ENCODE measurements around the gene PTTG1IP. TPM values are rescaled to one million over a fixed set of nuclear protein-coding genes. Genes with fewer than 3 reads are reported as not detected.
A peak's percentile ranks its signal among the peaks of the same experiment; 100 is the strongest.

The PTTG1IP gene
- total and polyA plus RNA-seq, 2 experiments from 2014 or later: 676 to 814 TPM

- in situ Hi-C loops (cut with MboI): no loop called here
- no peak for DNase-seq
- H3K27ac ChIP-seq: no peak overlapping the region
- H3F3A ChIP-seq (ENCODE audit: insufficient read depth): no peaks in the 10 kb centered on the region
- H3K4me1 ChIP-seq (ENCODE audit: insufficient read depth): no peaks in the 10 kb centered on the region
- H3K4me2 ChIP-seq (ENCODE audit: unreplicated experiment): no peak overlapping the region
- H3K27me3 ChIP-seq (replicated peaks; ENCODE audit: insufficient read depth): 0 out of 2 replicates have a peak, but pooled peaks cover 3% of the 10 kb centered on the region
- H4K20me1 ChIP-seq (ENCODE audit: insufficient read depth): no peaks in the 10 kb centered on the region
- H3K9me3 ChIP-seq (ENCODE audit: low read depth): no peaks in the 10 kb centered on the region
- no peaks in the 10 kb centered on the region for H3K9me2 ChIP-seq (ENCODE audit: insufficient read depth)
- no peaks in the 10 kb centered on the region for H3K79me2 ChIP-seq (ENCODE audit: insufficient read depth)
- TF ChIP-seq EZH2 (IDR thresholded peaks at IDR 0.05; ENCODE audit: insufficient read depth, poor library complexity, severe bottlenecking): no peak
- no peak for TF ChIP-seq EZH2phosphoT487 (IDR thresholded peaks at IDR 0.05; ENCODE audit: insufficient read depth, low read depth)
- WGBS, 2 experiments (ENCODE audit: low coverage in 1 of 2, low lambda C conversion rate in 2 of 2, missing lambda C conversion rate in 2 of 2): 21 to 25% methylated on average over 2 of the region's 2 CpGs
- no peak overlapping the region for H3K9ac ChIP-seq
- no peak overlapping the region for H3K4me3 ChIP-seq
- no peaks in the 10 kb centered on the region for H3K36me3 ChIP-seq (ENCODE audit: low read depth)
- no peak overlapping the region for H2AFZ ChIP-seq
Observed at GRCh38 chr21:44829507-44830092, 43.9 kb downstream of the PTTG1IP start.

DNA sequence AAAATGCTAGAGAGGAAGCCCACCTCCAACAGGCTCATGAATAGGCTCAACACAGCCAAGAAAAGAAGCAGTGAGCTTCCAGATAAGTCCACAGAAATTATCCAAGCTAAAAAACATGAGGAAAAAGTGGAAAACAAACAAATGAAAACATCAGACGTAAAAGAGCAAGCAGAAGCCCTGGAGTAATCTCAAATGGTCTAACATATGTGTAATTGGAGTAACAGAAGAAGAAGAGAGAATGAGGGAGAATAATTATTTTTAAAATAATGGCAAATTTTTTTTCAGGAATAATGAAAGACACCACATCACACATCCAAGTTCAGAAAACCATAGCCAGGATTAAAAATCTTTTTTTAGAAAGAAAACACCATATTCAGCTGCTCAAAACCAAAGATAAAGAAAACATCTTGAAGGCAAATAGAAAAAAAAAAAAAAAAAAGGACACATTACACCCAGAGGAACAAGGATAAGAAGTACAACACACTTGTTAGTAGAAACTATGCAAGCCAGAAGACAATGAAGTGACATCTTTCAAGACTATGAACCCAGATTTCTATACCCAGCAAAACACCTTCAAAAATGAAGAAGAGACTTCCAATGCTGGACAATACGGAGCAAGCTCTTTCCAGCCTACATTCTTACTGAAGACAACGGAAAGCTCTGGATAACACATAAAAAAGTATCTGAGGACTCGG is 45.0 kb downstream of the PTTG1IP start:
- Histone ChIP-seq H2AFZ (no peak overlapping the region), H3K4me2 (ENCODE audit: unreplicated experiment) (no peak overlapping the region), H3K4me3 (no peak overlapping the region), H3K27me3 (replicated peaks; ENCODE audit: insufficient read depth) (0 out of 2 replicates have a peak, but pooled peaks cover 3% of the 10 kb centered on the region), H3K9ac (no peak overlapping the region), H4K20me1 (ENCODE audit: insufficient read depth) (no peaks in the 10 kb centered on the region), H3K4me1 (ENCODE audit: insufficient read depth) (no peaks in the 10 kb centered on the region), H3K27ac (no peak overlapping the region), H3K36me3 (ENCODE audit: low read depth) (no peaks in the 10 kb centered on the region), H3K79me2 (ENCODE audit: insufficient read depth) (no peaks in the 10 kb centered on the region), H3K9me3 (ENCODE audit: low read depth) (no peaks in the 10 kb centered on the region), H3K9me2 (ENCODE audit: insufficient read depth) (no peaks in the 10 kb centered on the region), H3F3A (ENCODE audit: insufficient read depth) (no peaks in the 10 kb centered on the region)
- TF ChIP-seq EZH2phosphoT487 (IDR thresholded peaks at IDR 0.05; ENCODE audit: insufficient read depth, low read depth) (no peak), EZH2 (IDR thresholded peaks at IDR 0.05; ENCODE audit: insufficient read depth, poor library complexity, severe bottlenecking) (no peak)
- in situ Hi-C loops (cut with MboI): no loop called here
- WGBS, 2 experiments (ENCODE audit: low coverage in 1 of 2, low lambda C conversion rate in 2 of 2, missing lambda C conversion rate in 2 of 2): 11 to 15% methylated on average over 4 of the region's 4 CpGs
- peak; percentile 20 for DNase-seq

DNA sequence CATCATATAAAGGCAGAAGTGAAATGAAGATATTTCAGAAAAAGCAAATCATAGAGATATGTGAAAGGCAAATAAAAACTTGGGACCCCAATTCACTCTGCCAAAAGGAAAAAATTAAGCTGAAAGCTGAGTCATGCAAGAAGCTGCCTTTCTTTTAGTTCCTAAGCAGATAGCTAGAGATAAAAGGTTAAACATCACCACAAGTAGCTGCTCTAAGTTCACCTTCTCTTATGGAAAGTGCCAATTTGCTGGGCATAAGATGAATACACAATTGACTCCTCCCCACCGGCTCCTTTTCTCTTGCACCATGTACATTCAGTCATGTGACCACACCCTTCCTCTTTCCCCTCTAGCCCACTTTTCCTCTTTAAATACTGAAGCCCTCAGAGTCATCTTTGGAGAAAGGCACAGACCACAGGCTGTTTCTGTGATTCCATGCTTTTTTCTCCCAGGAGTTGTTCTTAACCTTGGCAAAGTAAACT is 50.3 kb downstream of the PTTG1IP start:
- H3F3A ChIP-seq (ENCODE audit: insufficient read depth): no peaks in the 10 kb centered on the region
- no peaks in the 10 kb centered on the region for H4K20me1 ChIP-seq (ENCODE audit: insufficient read depth)
- H3K4me1 ChIP-seq (ENCODE audit: insufficient read depth): peaks cover 7% of the 10 kb centered on the region; the same call in 1 of the 2 replicates
- no peak overlapping the region for H3K4me3 ChIP-seq
- H3K36me3 ChIP-seq (ENCODE audit: low read depth): no peaks in the 10 kb centered on the region; the same call in 1 of the 2 replicates
- no peak for DNase-seq
- H3K27ac ChIP-seq: no peak overlapping the region
- no peak overlapping the region for H3K4me2 ChIP-seq (ENCODE audit: unreplicated experiment)
- no peak overlapping the region for H2AFZ ChIP-seq
- no peaks in the 10 kb centered on the region for H3K9me2 ChIP-seq (ENCODE audit: insufficient read depth)
- H3K27me3 ChIP-seq (replicated peaks; ENCODE audit: insufficient read depth): no peaks in the 10 kb centered on the region
- in situ Hi-C loops (cut with MboI): no loop called here
- H3K9ac ChIP-seq: no peak overlapping the region
- 71 to 97% methylated on average over 1 of the region's 1 CpG for WGBS, 2 experiments (ENCODE audit: low coverage in 1 of 2, low lambda C conversion rate in 2 of 2, missing lambda C conversion rate in 2 of 2)
- TF ChIP-seq EZH2phosphoT487 (IDR thresholded peaks at IDR 0.05; ENCODE audit: insufficient read depth, low read depth) (no peak), EZH2 (IDR thresholded peaks at IDR 0.05; ENCODE audit: insufficient read depth, poor library complexity, severe bottlenecking) (no peak)
- no peaks in the 10 kb centered on the region for H3K79me2 ChIP-seq (ENCODE audit: insufficient read depth)
- H3K9me3 ChIP-seq (ENCODE audit: low read depth): no peaks in the 10 kb centered on the region

DNA sequence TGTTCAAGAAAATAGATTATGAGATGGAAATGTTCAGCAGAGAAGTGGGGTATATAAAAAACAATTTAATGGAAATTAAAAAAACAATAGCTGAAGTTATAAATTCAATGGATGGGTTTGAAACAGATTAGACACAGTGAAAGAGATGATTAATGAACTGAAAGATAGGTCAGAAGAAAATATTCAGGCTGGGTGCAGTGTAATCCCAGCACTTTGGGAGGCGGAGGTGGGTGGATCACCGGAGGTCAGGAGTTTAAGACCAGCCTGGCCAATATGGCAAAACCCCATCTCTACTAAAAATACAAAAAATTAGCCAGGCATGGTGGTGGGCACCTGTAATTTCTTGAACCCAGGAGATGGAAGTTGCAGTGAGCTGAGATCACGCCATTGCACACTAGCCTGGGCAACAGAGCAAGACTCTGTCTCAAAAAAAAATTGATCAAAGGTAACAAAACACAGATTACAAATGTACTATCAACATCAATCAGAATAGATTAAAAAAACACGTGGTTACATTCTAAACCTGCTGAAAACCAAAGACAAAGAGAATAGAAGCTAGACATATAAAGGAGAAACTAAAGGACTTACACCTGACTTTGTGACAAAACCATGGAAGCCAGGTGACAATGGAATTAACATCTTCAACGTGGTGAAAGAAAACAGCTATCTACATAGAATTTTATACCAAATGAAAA is 50.9 kb downstream of the PTTG1IP start:
- TF ChIP-seq EZH2 (IDR thresholded peaks at IDR 0.05; ENCODE audit: insufficient read depth, poor library complexity, severe bottlenecking): no peak
- no peak for TF ChIP-seq EZH2phosphoT487 (IDR thresholded peaks at IDR 0.05; ENCODE audit: insufficient read depth, low read depth)
- Histone ChIP-seq H3K9me3 (ENCODE audit: low read depth) (no peaks in the 10 kb centered on the region), H4K20me1 (ENCODE audit: insufficient read depth) (no peaks in the 10 kb centered on the region), H3K79me2 (ENCODE audit: insufficient read depth) (no peaks in the 10 kb centered on the region), H3K9me2 (ENCODE audit: insufficient read depth) (no peaks in the 10 kb centered on the region), H3K9ac (no peak overlapping the region), H2AFZ (no peak overlapping the region), H3K4me3 (no peak overlapping the region), H3K27me3 (replicated peaks; ENCODE audit: insufficient read depth) (no peaks in the 10 kb centered on the region), H3K4me2 (ENCODE audit: unreplicated experiment) (no peak overlapping the region), H3K27ac (no peak overlapping the region), H3K4me1 (ENCODE audit: insufficient read depth) (peaks cover 7% of the 10 kb centered on the region; the same call in 1 of the 2 replicates), H3K36me3 (ENCODE audit: low read depth) (no peaks in the 10 kb centered on the region; the same call in 1 of the 2 replicates), H3F3A (ENCODE audit: insufficient read depth) (no peaks in the 10 kb centered on the region)
- 63 to 66% methylated on average over 5 of the region's 5 CpGs for WGBS, 2 experiments (ENCODE audit: low coverage in 1 of 2, low lambda C conversion rate in 2 of 2, missing lambda C conversion rate in 2 of 2)
- in situ Hi-C loops (cut with MboI): no loop called here
- no peak for DNase-seq
